Activated CD4-positive, alpha-beta T cell treated with anti-CD3 and anti-CD28 coated beads for 48 hours (primary cell): Measurements from ENCODE around the gene RPS6KA3.
"Not testable (repeated sequence)": the region's sequence is repeated elsewhere in the genome, so short reads cannot be mapped to it uniquely, and the experiment has no call there.

ENCODE experiments used
- DNase-seq: peaks from one replicate; pipeline ENCODE4 v3.0.0-alpha.2; 2020

The RPS6KA3 gene

GRCh38 chrX:20263474-20263873, 3.2 kb downstream of the RPS6KA3 start:
- DNase-seq: no peak

- no peak for DNase-seq
Observed at GRCh38 chrX:20260885-20261284, 5.8 kb downstream of the RPS6KA3 start.

- no peak for DNase-seq
Observed at GRCh38 chrX:20254712-20255299, 11.9 kb downstream of the RPS6KA3 start.

- DNase-seq: no peak
Observed at GRCh38 chrX:20253232-20253543, 13.5 kb downstream of the RPS6KA3 start.

GRCh38 chrX:20252381-20253231, 14.1 kb downstream of the RPS6KA3 start:
- DNase-seq: peak; percentile 76

- no peak for DNase-seq
Observed at GRCh38 chrX:20251691-20252090, 15.0 kb downstream of the RPS6KA3 start.

GRCh38 chrX:20250146-20250545, 16.6 kb downstream of the RPS6KA3 start:
- DNase-seq: not testable (repeated sequence)

- no peak for DNase-seq
Observed at GRCh38 chrX:20248592-20249192, 18.0 kb downstream of the RPS6KA3 start.

- DNase-seq: no peak
Observed at GRCh38 chrX:20244931-20245330, 21.8 kb downstream of the RPS6KA3 start.

- no peak for DNase-seq
Observed at GRCh38 chrX:20240201-20240600, 26.5 kb downstream of the RPS6KA3 start.

- DNase-seq: no peak
Observed at GRCh38 chrX:20237864-20238263, 28.8 kb downstream of the RPS6KA3 start.

- DNase-seq: no peak
Observed at GRCh38 chrX:20235755-20236154, 31.0 kb downstream of the RPS6KA3 start.

- no peak for DNase-seq
Observed at GRCh38 chrX:20233336-20233735, 33.4 kb downstream of the RPS6KA3 start.

- DNase-seq: no peak
Observed at GRCh38 chrX:20231598-20231997, 35.1 kb downstream of the RPS6KA3 start.

GRCh38 chrX:20230406-20230805, 36.3 kb downstream of the RPS6KA3 start:
- DNase-seq: no peak

- DNase-seq: no peak
Observed at GRCh38 chrX:20229155-20229554, 37.6 kb downstream of the RPS6KA3 start.

- no peak for DNase-seq
Observed at GRCh38 chrX:20228245-20228644, 38.5 kb downstream of the RPS6KA3 start.

GRCh38 chrX:20227116-20227515, 39.6 kb downstream of the RPS6KA3 start:
- DNase-seq: no peak

GRCh38 chrX:20225488-20225833, 41.2 kb downstream of the RPS6KA3 start:
- no peak for DNase-seq

GRCh38 chrX:20224814-20225487, 41.8 kb downstream of the RPS6KA3 start:
- DNase-seq: no peak

- no peak for DNase-seq
Observed at GRCh38 chrX:20221902-20222301, 44.8 kb downstream of the RPS6KA3 start.

- no peak for DNase-seq
Observed at GRCh38 chrX:20218836-20219505, 47.7 kb downstream of the RPS6KA3 start.

- DNase-seq: no peak
Observed at GRCh38 chrX:20217906-20218305, 48.8 kb downstream of the RPS6KA3 start.
